HPDE6-E6E7 (cell line): ENCODE results near the gene UBE2V1.
"Not testable (repeated sequence)": the region's sequence is repeated elsewhere in the genome, so short reads cannot be mapped to it uniquely, and the experiment has no call there.

Experiments
- DNase-seq: peaks from one replicate; pipeline ENCODE4 v3.0.0; 2011; ENCODE audit warnings: missing footprints; ENCODE audit errors: extremely low spot score

Gene UBE2V1

GRCh38 chr20:50095476-50096078, 17.4 kb downstream of the UBE2V1 start:
- no peak for DNase-seq

GRCh38 chr20:50094522-50094921, 18.4 kb downstream of the UBE2V1 start:
- DNase-seq: no peak

GRCh38 chr20:50093240-50093639, 19.7 kb downstream of the UBE2V1 start:
- DNase-seq: no peak

GRCh38 chr20:50092436-50092835, 20.5 kb downstream of the UBE2V1 start:
- no peak for DNase-seq

GRCh38 chr20:50089787-50090177, 23.2 kb downstream of the UBE2V1 start:
- no peak for DNase-seq

GRCh38 chr20:50089140-50089786, 23.7 kb downstream of the UBE2V1 start:
- DNase-seq: no peak

- no peak for DNase-seq
These were observed 24.9 kb downstream of the UBE2V1 start for GRCh38 chr20:50088022-50088421.

- DNase-seq: peak; percentile 84
These were observed 27.2 kb downstream of the UBE2V1 start for GRCh38 chr20:50085481-50086365.

GRCh38 chr20:50085146-50085480, 27.8 kb downstream of the UBE2V1 start:
- DNase-seq: no peak

- no peak for DNase-seq
These were observed 29.9 kb downstream of the UBE2V1 start for GRCh38 chr20:50083034-50083433.

GRCh38 chr20:50082056-50082455, 30.9 kb downstream of the UBE2V1 start:
- not testable (repeated sequence) for DNase-seq

GRCh38 chr20:50077818-50078601, 34.9 kb downstream of the UBE2V1 start:
- no peak for DNase-seq

- DNase-seq: no peak
These were observed 39.5 kb downstream of the UBE2V1 start for GRCh38 chr20:50073500-50073899.

GRCh38 chr20:50071039-50071888, 41.7 kb downstream of the UBE2V1 start:
- peak; percentile 98 for DNase-seq

- no peak for DNase-seq
These were observed 42.6 kb downstream of the UBE2V1 start for GRCh38 chr20:50070361-50070760.

- DNase-seq: no peak
These were observed 44.8 kb downstream of the UBE2V1 start for GRCh38 chr20:50068041-50068651.

GRCh38 chr20:50067461-50067860, 45.5 kb downstream of the UBE2V1 start:
- DNase-seq: no peak

GRCh38 chr20:50067018-50067417, 45.9 kb downstream of the UBE2V1 start:
- DNase-seq: no peak

GRCh38 chr20:50066161-50066834, 46.7 kb downstream of the UBE2V1 start:
- no peak for DNase-seq

GRCh38 chr20:50065325-50065615, 47.7 kb downstream of the UBE2V1 start:
- DNase-seq: no peak
